ENCODE measurements around the gene ADRA2B.

The ADRA2B gene

GRCh38 chr2:96124406-96125265 lies 8.3 kb upstream of the ADRA2B start:
- H3K4me3 ChIP-seq (ENCODE audit: low read depth, low read length), result no peak overlapping the region
- no peak for DNase-seq (ENCODE audit: low read depth)
- TF ChIP-seq, protein P1, sequence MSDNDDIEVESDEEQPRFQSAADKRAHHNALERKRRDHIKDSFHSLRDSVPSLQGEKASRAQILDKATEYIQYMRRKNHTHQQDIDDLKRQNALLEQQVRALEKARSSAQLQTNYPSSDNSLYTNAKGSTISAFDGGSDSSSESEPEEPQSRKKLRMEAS (IDR thresholded peaks at IDR 0.05; ENCODE audit: low read depth, low read length), result no peak
- no peak for TF ChIP-seq MYC (IDR thresholded peaks at IDR 0.05; ENCODE audit: low read depth, low read length)
- TF ChIP-seq, protein P2, sequence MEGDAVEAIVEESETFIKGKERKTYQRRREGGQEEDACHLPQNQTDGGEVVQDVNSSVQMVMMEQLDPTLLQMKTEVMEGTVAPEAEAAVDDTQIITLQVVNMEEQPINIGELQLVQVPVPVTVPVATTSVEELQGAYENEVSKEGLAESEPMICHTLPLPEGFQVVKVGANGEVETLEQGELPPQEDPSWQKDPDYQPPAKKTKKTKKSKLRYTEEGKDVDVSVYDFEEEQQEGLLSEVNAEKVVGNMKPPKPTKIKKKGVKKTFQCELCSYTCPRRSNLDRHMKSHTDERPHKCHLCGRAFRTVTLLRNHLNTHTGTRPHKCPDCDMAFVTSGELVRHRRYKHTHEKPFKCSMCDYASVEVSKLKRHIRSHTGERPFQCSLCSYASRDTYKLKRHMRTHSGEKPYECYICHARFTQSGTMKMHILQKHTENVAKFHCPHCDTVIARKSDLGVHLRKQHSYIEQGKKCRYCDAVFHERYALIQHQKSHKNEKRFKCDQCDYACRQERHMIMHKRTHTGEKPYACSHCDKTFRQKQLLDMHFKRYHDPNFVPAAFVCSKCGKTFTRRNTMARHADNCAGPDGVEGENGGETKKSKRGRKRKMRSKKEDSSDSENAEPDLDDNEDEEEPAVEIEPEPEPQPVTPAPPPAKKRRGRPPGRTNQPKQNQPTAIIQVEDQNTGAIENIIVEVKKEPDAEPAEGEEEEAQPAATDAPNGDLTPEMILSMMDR (IDR thresholded peaks at IDR 0.05; ENCODE audit: low read depth, low read length), result no peak
- no peak for TF ChIP-seq POLR2A (IDR thresholded peaks at IDR 0.05; ENCODE audit: extremely low read depth, insufficient read length)

DNA sequence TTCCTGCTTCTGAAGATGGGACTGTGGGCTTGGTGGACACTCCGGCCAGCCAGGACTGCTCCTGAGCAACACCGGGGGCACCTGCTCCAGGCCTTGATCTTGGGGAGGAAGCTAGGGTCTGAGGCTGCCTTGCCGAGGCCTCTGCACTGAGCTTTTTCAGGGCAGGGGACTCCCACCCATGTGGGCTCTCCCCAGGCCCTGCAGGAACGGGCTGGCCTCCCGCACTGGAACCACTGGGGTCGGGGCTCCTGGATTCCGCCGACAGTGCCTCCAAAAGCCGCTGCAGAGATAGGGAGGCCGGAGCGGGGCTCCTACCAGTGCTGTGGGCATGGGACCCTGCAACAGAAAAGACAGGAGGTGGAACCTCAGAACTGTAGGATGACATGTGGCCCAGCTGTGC lies 7.6 kb upstream of the ADRA2B start:
- H3K4me3 ChIP-seq (ENCODE audit: low read depth, low read length), result no peak overlapping the region
- no peak for DNase-seq (ENCODE audit: low read depth)
- TF ChIP-seq, protein P2 (IDR thresholded peaks at IDR 0.05; ENCODE audit: low read depth, low read length), result no peak
- TF ChIP-seq MYC (IDR thresholded peaks at IDR 0.05; ENCODE audit: low read depth, low read length) (no peak), POLR2A (IDR thresholded peaks at IDR 0.05; ENCODE audit: extremely low read depth, insufficient read length) (no peak)
- TF ChIP-seq, protein P1 (IDR thresholded peaks at IDR 0.05; ENCODE audit: low read depth, low read length), result no peak

DNA sequence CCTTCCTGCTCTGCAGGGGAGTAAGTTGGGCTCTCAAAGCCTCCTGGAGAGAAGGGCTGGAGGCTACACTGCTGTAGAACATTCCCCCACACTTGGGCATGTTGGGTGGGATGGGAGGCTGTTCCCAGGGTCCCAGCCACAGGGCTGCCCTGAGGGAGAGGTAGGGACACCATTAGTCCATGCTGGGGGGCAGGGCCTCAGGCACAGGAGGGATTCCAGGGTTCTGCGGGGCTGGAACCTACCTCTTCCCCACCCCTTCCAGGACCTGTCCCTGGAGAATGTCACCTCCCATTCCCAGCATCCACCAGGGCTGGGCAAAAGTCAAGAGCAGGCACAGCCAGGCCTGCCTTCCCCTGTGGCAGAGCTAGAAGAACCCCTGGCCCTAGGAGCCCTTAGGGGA lies 6.9 kb upstream of the ADRA2B start:
- TF ChIP-seq, protein P2 (IDR thresholded peaks at IDR 0.05; ENCODE audit: low read depth, low read length), result no peak
- TF ChIP-seq, protein P1 (IDR thresholded peaks at IDR 0.05; ENCODE audit: low read depth, low read length), result no peak
- no peak for TF ChIP-seq POLR2A (IDR thresholded peaks at IDR 0.05; ENCODE audit: extremely low read depth, insufficient read length)
- no peak for TF ChIP-seq MYC (IDR thresholded peaks at IDR 0.05; ENCODE audit: low read depth, low read length)
- no peak for DNase-seq (ENCODE audit: low read depth)

GRCh38 chr2:96122391-96122790 lies 6.0 kb upstream of the ADRA2B start:
- DNase-seq (ENCODE audit: low read depth), result no peak
- TF ChIP-seq POLR2A (IDR thresholded peaks at IDR 0.05; ENCODE audit: extremely low read depth, insufficient read length) (no peak), MYC (IDR thresholded peaks at IDR 0.05; ENCODE audit: low read depth, low read length) (no peak)
- TF ChIP-seq, protein P1 (IDR thresholded peaks at IDR 0.05; ENCODE audit: low read depth, low read length), result no peak
- TF ChIP-seq, protein P2 (IDR thresholded peaks at IDR 0.05; ENCODE audit: low read depth, low read length), result no peak
- H3K4me3 ChIP-seq (ENCODE audit: low read depth, low read length), result no peak overlapping the region

More for the DNA sequence above, 6.9 kb upstream of the ADRA2B start:
- no peak overlapping the region for H3K4me3 ChIP-seq (ENCODE audit: low read depth, low read length)

DNA sequence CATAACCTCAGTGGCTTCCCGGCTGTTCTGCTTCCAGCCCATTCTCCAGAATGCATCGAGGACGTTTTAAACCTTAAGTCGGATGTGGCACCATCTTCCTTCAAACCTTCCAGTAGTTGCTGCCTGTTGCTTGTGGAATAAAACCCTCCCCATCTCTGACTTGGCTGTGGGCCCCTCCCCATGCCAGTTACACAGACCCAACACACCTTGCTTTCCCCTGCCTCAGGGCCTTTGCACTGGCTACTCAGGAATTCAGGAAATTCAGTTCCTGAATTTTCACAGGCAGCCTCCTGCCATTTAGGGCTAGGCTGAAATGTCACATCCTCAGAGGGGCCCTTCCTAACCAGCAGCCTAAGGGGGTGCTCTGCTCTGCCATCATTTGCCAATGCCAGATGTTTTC lies 5.0 kb upstream of the ADRA2B start:
- TF ChIP-seq, protein P2 (IDR thresholded peaks at IDR 0.05; ENCODE audit: low read depth, low read length), result no peak
- TF ChIP-seq MYC (IDR thresholded peaks at IDR 0.05; ENCODE audit: low read depth, low read length) (no peak), POLR2A (IDR thresholded peaks at IDR 0.05; ENCODE audit: extremely low read depth, insufficient read length) (no peak)
- TF ChIP-seq, protein P1 (IDR thresholded peaks at IDR 0.05; ENCODE audit: low read depth, low read length), result no peak
- no peak overlapping the region for H3K4me3 ChIP-seq (ENCODE audit: low read depth, low read length)
- no peak for DNase-seq (ENCODE audit: low read depth)
